ENCODE measurements around the gene RAVER1.

DNA sequence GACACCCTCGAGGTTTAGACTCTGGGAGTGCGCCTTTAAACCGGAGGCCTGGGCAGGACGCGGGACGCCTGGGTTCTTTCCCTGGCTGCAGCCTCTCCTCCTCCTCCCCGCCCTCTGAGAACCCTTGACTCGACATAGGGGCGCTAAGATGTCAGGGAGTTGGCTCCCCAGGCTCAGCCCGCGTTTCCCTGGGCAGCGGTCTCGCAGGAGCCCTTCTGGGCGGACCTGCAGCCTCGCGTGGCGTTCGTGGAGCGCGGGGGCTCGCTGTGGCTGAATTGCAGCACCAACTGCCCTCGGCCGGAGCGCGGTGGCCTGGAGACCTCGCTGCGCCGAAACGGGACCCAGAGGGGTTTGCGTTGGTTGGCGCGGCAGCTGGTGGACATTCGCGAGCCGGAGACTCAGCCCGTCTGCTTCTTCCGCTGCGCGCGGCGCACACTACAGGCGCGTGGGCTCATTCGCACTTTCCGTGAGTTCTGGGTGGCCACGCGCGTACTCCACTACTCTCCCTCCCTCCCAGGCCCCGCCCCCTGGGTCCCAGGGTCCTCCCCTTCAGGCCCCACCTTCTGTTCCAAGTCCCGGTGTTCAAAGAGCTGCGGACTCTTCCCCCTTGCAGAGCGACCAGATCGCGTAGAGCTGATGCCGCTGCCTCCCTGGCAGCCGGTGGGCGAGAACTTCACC is 42.3 kb downstream of the RAVER1 start:
- TF ChIP-seq, protein P1, sequence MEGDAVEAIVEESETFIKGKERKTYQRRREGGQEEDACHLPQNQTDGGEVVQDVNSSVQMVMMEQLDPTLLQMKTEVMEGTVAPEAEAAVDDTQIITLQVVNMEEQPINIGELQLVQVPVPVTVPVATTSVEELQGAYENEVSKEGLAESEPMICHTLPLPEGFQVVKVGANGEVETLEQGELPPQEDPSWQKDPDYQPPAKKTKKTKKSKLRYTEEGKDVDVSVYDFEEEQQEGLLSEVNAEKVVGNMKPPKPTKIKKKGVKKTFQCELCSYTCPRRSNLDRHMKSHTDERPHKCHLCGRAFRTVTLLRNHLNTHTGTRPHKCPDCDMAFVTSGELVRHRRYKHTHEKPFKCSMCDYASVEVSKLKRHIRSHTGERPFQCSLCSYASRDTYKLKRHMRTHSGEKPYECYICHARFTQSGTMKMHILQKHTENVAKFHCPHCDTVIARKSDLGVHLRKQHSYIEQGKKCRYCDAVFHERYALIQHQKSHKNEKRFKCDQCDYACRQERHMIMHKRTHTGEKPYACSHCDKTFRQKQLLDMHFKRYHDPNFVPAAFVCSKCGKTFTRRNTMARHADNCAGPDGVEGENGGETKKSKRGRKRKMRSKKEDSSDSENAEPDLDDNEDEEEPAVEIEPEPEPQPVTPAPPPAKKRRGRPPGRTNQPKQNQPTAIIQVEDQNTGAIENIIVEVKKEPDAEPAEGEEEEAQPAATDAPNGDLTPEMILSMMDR (IDR thresholded peaks at IDR 0.05), result no peak
- no peak for TF ChIP-seq POLR2A (IDR thresholded peaks at IDR 0.05)
